Measurements from ENCODE around the gene NKX6-1. TPM values are rescaled to one million over a fixed set of nuclear protein-coding genes. Genes with fewer than 3 reads are reported as not detected.

The NKX6-1 gene
- polyA plus RNA-seq, 1 experiment: 0.05 TPM

DNA sequence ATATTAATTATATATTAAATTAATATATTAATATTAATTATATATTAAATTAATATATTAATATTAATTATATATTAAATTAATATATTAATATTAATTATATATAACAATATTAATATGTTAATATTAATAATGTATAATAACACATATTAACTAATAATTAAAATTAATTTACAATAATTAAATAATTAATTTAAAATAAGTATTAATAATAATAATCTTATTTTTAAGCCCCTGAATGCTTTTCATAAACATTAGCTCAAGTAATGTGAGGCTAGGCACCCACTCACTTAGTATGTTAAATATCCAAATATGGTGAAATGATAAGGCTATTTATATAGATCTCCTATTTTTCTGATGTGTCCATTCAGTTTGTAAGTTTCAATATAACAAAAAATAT, 26.9 kb downstream of the NKX6-1 start:
- H3K27ac ChIP-seq (ENCODE audit: low read depth, low read length): no peak overlapping the region
- no peaks in the 10 kb centered on the region for H3K9me3 ChIP-seq (ENCODE audit: control insufficient read depth, insufficient read depth, low read length)
- ChIA-PET POLR2A (no interaction called here), CTCF (no interaction called here)
- DNase-seq (ENCODE audit: low read depth, low spot score): no peak
- no peak overlapping the region for H3K4me3 ChIP-seq (ENCODE audit: low read depth, low read length)
- H3K27me3 ChIP-seq (ENCODE audit: control insufficient read depth, insufficient read depth, low read length): no peaks in the 10 kb centered on the region
- TF ChIP-seq, protein P1, sequence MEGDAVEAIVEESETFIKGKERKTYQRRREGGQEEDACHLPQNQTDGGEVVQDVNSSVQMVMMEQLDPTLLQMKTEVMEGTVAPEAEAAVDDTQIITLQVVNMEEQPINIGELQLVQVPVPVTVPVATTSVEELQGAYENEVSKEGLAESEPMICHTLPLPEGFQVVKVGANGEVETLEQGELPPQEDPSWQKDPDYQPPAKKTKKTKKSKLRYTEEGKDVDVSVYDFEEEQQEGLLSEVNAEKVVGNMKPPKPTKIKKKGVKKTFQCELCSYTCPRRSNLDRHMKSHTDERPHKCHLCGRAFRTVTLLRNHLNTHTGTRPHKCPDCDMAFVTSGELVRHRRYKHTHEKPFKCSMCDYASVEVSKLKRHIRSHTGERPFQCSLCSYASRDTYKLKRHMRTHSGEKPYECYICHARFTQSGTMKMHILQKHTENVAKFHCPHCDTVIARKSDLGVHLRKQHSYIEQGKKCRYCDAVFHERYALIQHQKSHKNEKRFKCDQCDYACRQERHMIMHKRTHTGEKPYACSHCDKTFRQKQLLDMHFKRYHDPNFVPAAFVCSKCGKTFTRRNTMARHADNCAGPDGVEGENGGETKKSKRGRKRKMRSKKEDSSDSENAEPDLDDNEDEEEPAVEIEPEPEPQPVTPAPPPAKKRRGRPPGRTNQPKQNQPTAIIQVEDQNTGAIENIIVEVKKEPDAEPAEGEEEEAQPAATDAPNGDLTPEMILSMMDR (IDR thresholded peaks at IDR 0.05; ENCODE audit: low read depth, low read length): no peak

DNA sequence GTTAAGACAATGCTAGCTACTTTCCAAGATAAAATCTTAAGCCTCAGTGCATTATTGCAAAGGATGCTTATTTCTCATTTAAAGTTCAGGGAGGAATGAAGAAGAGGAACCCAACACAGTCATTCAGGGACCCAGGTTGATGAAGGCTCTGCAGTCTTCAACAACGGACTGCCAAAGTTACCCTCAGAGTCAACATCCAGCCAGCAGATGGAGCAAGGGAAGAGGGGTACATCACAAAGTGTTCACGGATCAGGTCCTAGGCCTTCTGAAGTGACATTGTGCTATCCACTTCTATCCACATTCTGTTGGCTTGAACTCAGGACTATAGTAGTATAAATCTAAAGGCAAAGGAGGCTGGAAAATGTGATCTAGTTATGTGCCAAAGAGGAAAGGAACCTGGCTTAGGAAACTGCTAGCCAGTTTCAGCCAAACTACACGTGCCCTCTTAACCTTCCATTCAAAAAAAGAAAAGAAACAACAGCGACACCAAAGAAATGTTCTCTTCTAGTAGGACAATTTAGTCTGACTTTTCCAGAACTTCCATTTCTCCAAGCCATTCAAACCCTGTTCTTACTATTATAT, 28.8 kb downstream of the NKX6-1 start:
- TF ChIP-seq, protein P1 (IDR thresholded peaks at IDR 0.05; ENCODE audit: low read depth, low read length): no peak
- POLR2A ChIA-PET: no interaction called here
- DNase-seq (ENCODE audit: low read depth, low spot score): no peak
- no peak overlapping the region for H3K27ac ChIP-seq (ENCODE audit: low read depth, low read length)
- H3K9me3 ChIP-seq (ENCODE audit: control insufficient read depth, insufficient read depth, low read length): no peaks in the 10 kb centered on the region
- no peaks in the 10 kb centered on the region for H3K27me3 ChIP-seq (ENCODE audit: control insufficient read depth, insufficient read depth, low read length)
- CTCF ChIA-PET: interaction anchor here (0.7 to 2.2 kb wide), 5 partner anchors 8 to 1435 kb away, joined by 3 to 6 read pairs (median 3); no protein-coding TSS in a partner anchor
- no peak overlapping the region for H3K4me3 ChIP-seq (ENCODE audit: low read depth, low read length)

GRCh38 chr4:84467601-84468000, 31.5 kb downstream of the NKX6-1 start:
- no peak for DNase-seq (ENCODE audit: low read depth, low spot score)
- no peak overlapping the region for H3K4me3 ChIP-seq (ENCODE audit: low read depth, low read length)
- H3K27me3 ChIP-seq (ENCODE audit: control insufficient read depth, insufficient read depth, low read length): no peaks in the 10 kb centered on the region
- no peaks in the 10 kb centered on the region for H3K9me3 ChIP-seq (ENCODE audit: control insufficient read depth, insufficient read depth, low read length)
- POLR2A ChIA-PET: no interaction called here
- TF ChIP-seq, protein P1 (IDR thresholded peaks at IDR 0.05; ENCODE audit: low read depth, low read length): no peak
- CTCF ChIA-PET: interaction anchor here (1.6 kb wide), 1 partner anchor 16 kb away, joined by 4 read pairs; no protein-coding TSS in a partner anchor
- no peak overlapping the region for H3K27ac ChIP-seq (ENCODE audit: low read depth, low read length)

DNA sequence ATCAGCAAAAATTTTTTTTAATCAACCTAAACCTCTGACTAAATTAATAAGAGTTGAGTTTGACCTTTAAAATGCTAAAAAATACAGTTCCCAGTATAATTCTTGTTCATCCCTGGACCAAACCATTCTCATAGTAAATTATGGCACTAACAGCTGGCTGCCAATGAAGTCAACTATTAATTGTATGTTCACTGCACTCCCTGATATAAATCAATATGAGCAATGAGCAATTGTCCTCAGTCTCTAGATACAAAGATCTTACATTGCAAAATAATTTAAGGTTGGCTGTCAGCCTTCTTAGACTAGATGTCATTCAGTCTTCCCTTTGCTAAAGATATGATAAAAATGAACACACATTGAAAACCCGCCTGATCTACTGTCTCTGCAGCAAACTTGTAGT, 39.3 kb downstream of the NKX6-1 start:
- ChIA-PET POLR2A (no interaction called here), CTCF (no interaction called here)
- Histone ChIP-seq H3K9me3 (ENCODE audit: control insufficient read depth, insufficient read depth, low read length) (no peaks in the 10 kb centered on the region), H3K27ac (ENCODE audit: low read depth, low read length) (no peak overlapping the region), H3K4me3 (ENCODE audit: low read depth, low read length) (no peak overlapping the region), H3K27me3 (ENCODE audit: control insufficient read depth, insufficient read depth, low read length) (no peaks in the 10 kb centered on the region)
- DNase-seq (ENCODE audit: low read depth, low spot score): no peak
- TF ChIP-seq, protein P1 (IDR thresholded peaks at IDR 0.05; ENCODE audit: low read depth, low read length): no peak

DNA sequence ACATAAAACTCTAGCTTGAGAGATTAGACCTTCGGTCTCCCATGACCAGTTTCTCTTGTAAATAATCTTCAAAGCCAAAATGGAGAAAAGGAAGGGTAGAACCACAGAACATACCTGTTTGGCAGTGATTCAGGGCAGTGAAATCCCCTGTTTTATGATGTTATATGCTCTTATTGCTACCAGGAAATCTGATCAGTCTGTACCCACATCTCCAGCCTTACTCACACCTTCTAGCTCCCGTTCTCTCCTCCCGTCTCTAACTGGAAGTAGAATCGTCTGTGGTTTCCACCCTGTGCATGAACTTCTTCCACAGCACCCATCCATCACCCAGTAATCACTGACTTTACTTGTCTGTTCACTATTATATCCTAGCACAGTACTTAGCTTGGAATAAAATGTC, 42.9 kb downstream of the NKX6-1 start:
- ChIA-PET POLR2A (no interaction called here), CTCF (no interaction called here)
- H3K4me3 ChIP-seq (ENCODE audit: low read depth, low read length): no peak overlapping the region
- TF ChIP-seq, protein P1 (IDR thresholded peaks at IDR 0.05; ENCODE audit: low read depth, low read length): no peak
- no peak for DNase-seq (ENCODE audit: low read depth, low spot score)
- H3K27me3 ChIP-seq (ENCODE audit: control insufficient read depth, insufficient read depth, low read length): no peaks in the 10 kb centered on the region
- no peaks in the 10 kb centered on the region for H3K9me3 ChIP-seq (ENCODE audit: control insufficient read depth, insufficient read depth, low read length)
- H3K27ac ChIP-seq (ENCODE audit: low read depth, low read length): no peak overlapping the region

All from AG04450 (cell line).